ENCODE data around the gene CLMP.

CLMP gene

GRCh38 chr11:123173040-123173855, 21.8 kb downstream of the CLMP start (continued):
- TF ChIP-seq TSHZ2 (CRISPR knock-in tag; IDR thresholded peaks at IDR 0.05) (no peak), ZC3H10 (CRISPR knock-in tag; IDR thresholded peaks at IDR 0.05) (no peak)

GRCh38 chr11:123170929-123171328, 24.1 kb downstream of the CLMP start:
- TF ChIP-seq ZNF8 (CRISPR knock-in tag; IDR thresholded peaks at IDR 0.05), result no peak
- ATAC-seq, result no peak

- no peak for TF ChIP-seq ZNF70 (CRISPR knock-in tag; IDR thresholded peaks at IDR 0.05)
- no peak for TF ChIP-seq BACH2 (CRISPR knock-in tag; IDR thresholded peaks at IDR 0.05; ENCODE audit: borderline replicate concordance)
- TF ChIP-seq SNAI2 (CRISPR knock-in tag; IDR thresholded peaks at IDR 0.05), result no peak
- no peak for TF ChIP-seq PATZ1 (CRISPR knock-in tag; IDR thresholded peaks at IDR 0.05; ENCODE audit: borderline replicate concordance)
- no peak for TF ChIP-seq ESRRG (CRISPR knock-in tag; IDR thresholded peaks at IDR 0.05)
- no peak for TF ChIP-seq ZNF565 (CRISPR knock-in tag; conservative IDR thresholded peaks at IDR 0.05; ENCODE audit: low read depth)
- TF ChIP-seq GLIS3 (CRISPR knock-in tag; IDR thresholded peaks at IDR 0.05), result no peak
- no peak for TF ChIP-seq ZC3H10 (CRISPR knock-in tag; IDR thresholded peaks at IDR 0.05)
- no peak for TF ChIP-seq TSHZ2 (CRISPR knock-in tag; IDR thresholded peaks at IDR 0.05)
- TF ChIP-seq CSDC2 (CRISPR knock-in tag; IDR thresholded peaks at IDR 0.05), result no peak
- no peak for TF ChIP-seq TOX (CRISPR knock-in tag; IDR thresholded peaks at IDR 0.05; ENCODE audit: borderline replicate concordance)
- no peak for TF ChIP-seq ZNF8 (CRISPR knock-in tag; IDR thresholded peaks at IDR 0.05)
- no peak for TF ChIP-seq ARNTL (CRISPR knock-in tag; IDR thresholded peaks at IDR 0.05; ENCODE audit: borderline replicate concordance, low read depth)
- no peak for TF ChIP-seq CSRNP3 (CRISPR knock-in tag; IDR thresholded peaks at IDR 0.05)
- no peak for TF ChIP-seq ZFP30 (CRISPR knock-in tag; IDR thresholded peaks at IDR 0.05)
- TF ChIP-seq RARB (CRISPR knock-in tag; IDR thresholded peaks at IDR 0.05), result no peak
- TF ChIP-seq OSR1 (CRISPR knock-in tag; IDR thresholded peaks at IDR 0.05), result no peak
- TF ChIP-seq POU6F1 (CRISPR knock-in tag; IDR thresholded peaks at IDR 0.05; ENCODE audit: borderline replicate concordance, low read depth), result no peak
- no peak for TF ChIP-seq CREB5 (CRISPR knock-in tag; IDR thresholded peaks at IDR 0.05; ENCODE audit: low read depth)
- no peak for TF ChIP-seq TCF4 (CRISPR knock-in tag; IDR thresholded peaks at IDR 0.05; ENCODE audit: borderline replicate concordance)
Measured at GRCh38 chr11:123169821-123170220, 25.2 kb downstream of the CLMP start.

More at GRCh38 chr11:123169821-123170220, 25.2 kb downstream of the CLMP start:
- no peak for ATAC-seq

Measured in SK-N-SH treated with all-trans-retinoic acid at 6 μM for 48 hours (cell line).